Activated CD8-positive, alpha-beta T cell treated with anti-CD3 and anti-CD28 coated beads, Interleukin-2, amount 10 ng/mL, durations not matched to agents 7 days and 5 days (primary cell): Measurements from ENCODE around the gene MACO1. TPM values are rescaled to one million over a fixed set of nuclear protein-coding genes. Genes with fewer than 3 reads are reported as not detected.

ENCODE experiments used
- ATAC-seq: fragments of 150-1000 bp; cut with Tn5 transposase; one replicate; pipeline ENCODE4 v1.10.0; 2021; ENCODE audit warnings: moderate library complexity
- CTCF ChIA-PET: fragments of 350-600 bp; sonication (Branson Sonifier 250); formaldehyde crosslinking; loops from one replicate; lab custom pipeline; 2021; ENCODE audit warnings: antibody characterized with exemption; lab: Charles Lee
- POLR2A ChIA-PET: fragments of 350-600 bp; sonication (Branson Sonifier 250); formaldehyde crosslinking; loops from one replicate; lab custom pipeline; 2021; ENCODE audit warnings: antibody characterized with exemption; lab: Charles Lee
- DNase-seq: peaks from one replicate; pipeline ENCODE4 v3.0.0-alpha.2; 2020
- H3K27ac Mint-ChIP-seq: one replicate; pipeline ENCODE4 v1.8.0; 2021; ENCODE audit warnings: mild to moderate bottlenecking, mixed read lengths
- H3K27me3 Mint-ChIP-seq: one replicate; pipeline ENCODE4 v1.8.0; 2021; ENCODE audit warnings: low read depth, mixed read lengths
- H3K36me3 Mint-ChIP-seq: one replicate; pipeline ENCODE4 v1.8.0; 2021; ENCODE audit warnings: low read depth, mixed read lengths
- H3K4me1 Mint-ChIP-seq: one replicate; pipeline ENCODE4 v1.8.0; 2021; ENCODE audit warnings: low read depth, mixed read lengths
- H3K4me3 Mint-ChIP-seq: one replicate; pipeline ENCODE4 v1.8.0; 2021; ENCODE audit warnings: mild to moderate bottlenecking, mixed read lengths
- H3K9me3 Mint-ChIP-seq: one replicate; pipeline ENCODE4 v1.8.0; 2022; ENCODE audit warnings: mixed read lengths; ENCODE audit not compliant: insufficient read depth
- total RNA-seq, 2 experiments: library from RNA; stranded (reverse); gene quantifications; one replicate each; pipeline ENCODE4 v1.2.3, GENCODE V29; 2021

Gene MACO1
- total RNA-seq, 2 experiments from 2014 or later, result 16.4 to 17.2 TPM

GRCh38 chr1:25428475-25429166 is 2.1 kb upstream of the MACO1 start:
- no peaks in the 10 kb centered on the region for H3K9me3 Mint-ChIP-seq
- H3K4me3 Mint-ChIP-seq, result peak overlapping the region; percentile 44
- peaks cover 25% of the 10 kb centered on the region for H3K4me1 Mint-ChIP-seq
- CTCF ChIA-PET, result interaction anchor here (1.1 to 2.0 kb wide), 6 partner anchors 10 to 92 kb away, joined by 3 to 8 read pairs (median 4); no protein-coding TSS in a partner anchor
- no peak overlapping the region for H3K27ac Mint-ChIP-seq
- DNase-seq, result no peak
- peaks cover 4% of the 10 kb centered on the region for H3K36me3 Mint-ChIP-seq
- H3K27me3 Mint-ChIP-seq, result no peaks in the 10 kb centered on the region
- POLR2A ChIA-PET, result interaction anchor here (0.9 kb wide), 1 partner anchor 196 kb away, joined by 3 read pairs; the partner anchor contains the start of gene SYF2
- ATAC-seq, result no peak

DNA sequence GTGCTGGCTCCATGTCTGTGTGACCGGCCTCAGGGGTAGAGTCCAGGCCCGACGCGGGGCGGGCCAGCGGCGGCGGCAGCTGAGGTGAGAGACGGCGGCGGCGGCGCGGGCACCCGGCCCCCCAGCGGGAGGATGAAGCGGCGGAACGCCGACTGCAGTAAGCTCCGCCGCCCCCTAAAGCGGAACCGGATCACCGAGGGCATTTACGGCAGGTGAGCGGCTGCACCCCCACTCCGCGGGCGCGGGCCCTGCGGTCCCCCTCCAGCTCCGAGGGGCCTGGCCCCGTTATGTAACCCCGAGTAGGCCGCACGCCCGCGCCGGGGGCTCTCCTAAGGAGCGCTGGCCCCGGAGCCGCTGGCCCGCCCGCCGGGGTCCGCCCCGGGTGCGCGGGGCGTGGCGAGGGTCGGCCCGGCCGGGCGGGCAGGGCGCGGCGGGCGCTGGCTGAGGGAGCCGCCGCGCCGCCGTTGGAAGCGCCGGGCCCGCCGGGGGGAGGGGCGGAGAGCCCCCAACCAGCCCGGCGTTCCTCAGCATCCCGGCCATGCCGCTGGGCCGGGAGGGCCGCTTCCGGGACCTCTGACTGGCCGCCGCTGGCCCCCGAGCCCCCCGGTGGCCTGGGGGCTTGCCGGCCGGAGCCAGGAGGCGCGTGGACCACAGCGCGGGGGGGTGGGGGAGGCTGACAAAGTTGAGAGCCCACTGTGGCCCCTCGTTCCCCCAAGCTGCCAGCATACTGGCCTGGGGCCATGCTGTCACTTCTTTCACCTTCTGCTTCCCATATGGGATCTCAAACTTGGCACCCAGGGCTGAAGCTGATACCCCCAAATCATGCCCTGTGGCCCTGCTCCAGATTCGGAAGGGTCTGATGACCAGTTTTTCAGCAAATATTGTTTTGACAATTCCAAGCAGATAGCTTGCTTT is 527 bp downstream of the MACO1 start:
- Mint-ChIP-seq H3K4me3 (peak overlapping the region; percentile 98), H3K9me3 (no peaks in the 10 kb centered on the region), H3K27me3 (no peaks in the 10 kb centered on the region), H3K27ac (peak overlapping the region; percentile 31), H3K4me1 (peaks cover 51% of the 10 kb centered on the region), H3K36me3 (peaks cover 6% of the 10 kb centered on the region)
- DNase-seq (peak; percentile 79), ATAC-seq (peak; percentile 43)
- ChIA-PET POLR2A (interaction anchor here (0.6 to 1.2 kb wide), 6 partner anchors 8 to 1903 kb away, joined by 3 to 5 read pairs (median 4); partner anchors contain the start of gene MTFR1L), CTCF (interaction anchor here (0.8 to 2.0 kb wide), 7 partner anchors 19 to 133 kb away, joined by 3 to 10 read pairs (median 3); no protein-coding TSS in a partner anchor)

GRCh38 chr1:25431955-25432719 is 1.4 kb downstream of the MACO1 start:
- Mint-ChIP-seq H3K27ac (peak overlapping the region; percentile 31), H3K4me1 (peaks cover 59% of the 10 kb centered on the region), H3K27me3 (no peaks in the 10 kb centered on the region), H3K4me3 (peak overlapping the region; percentile 80), H3K9me3 (no peaks in the 10 kb centered on the region), H3K36me3 (peaks cover 11% of the 10 kb centered on the region)
- ChIA-PET POLR2A (interaction anchor here (0.6 to 1.2 kb wide), 5 partner anchors 15 to 1904 kb away, joined by 3 to 5 read pairs (median 3); partner anchors contain the start of gene MTFR1L), CTCF (interaction anchor here (0.6 to 2.0 kb wide), 7 partner anchors 18 to 133 kb away, joined by 3 to 10 read pairs (median 3); no protein-coding TSS in a partner anchor)
- no peak for DNase-seq
- no peak for ATAC-seq

GRCh38 chr1:25432749-25433388 is 2.2 kb downstream of the MACO1 start:
- CTCF ChIA-PET, result interaction anchor here (0.6 to 2.0 kb wide), 2 partner anchors 55 to 111 kb away, joined by 3 to 10 read pairs; no protein-coding TSS in a partner anchor
- Mint-ChIP-seq H3K4me3 (peak overlapping the region; percentile 9), H3K27me3 (no peaks in the 10 kb centered on the region), H3K4me1 (peaks cover 59% of the 10 kb centered on the region), H3K36me3 (peaks cover 11% of the 10 kb centered on the region), H3K27ac (no peak overlapping the region), H3K9me3 (no peaks in the 10 kb centered on the region)
- ATAC-seq (no peak), DNase-seq (no peak)
- POLR2A ChIA-PET, result interaction anchor here (1.1 kb wide), 1 partner anchor 39 kb away, joined by 3 read pairs; no protein-coding TSS in a partner anchor

DNA sequence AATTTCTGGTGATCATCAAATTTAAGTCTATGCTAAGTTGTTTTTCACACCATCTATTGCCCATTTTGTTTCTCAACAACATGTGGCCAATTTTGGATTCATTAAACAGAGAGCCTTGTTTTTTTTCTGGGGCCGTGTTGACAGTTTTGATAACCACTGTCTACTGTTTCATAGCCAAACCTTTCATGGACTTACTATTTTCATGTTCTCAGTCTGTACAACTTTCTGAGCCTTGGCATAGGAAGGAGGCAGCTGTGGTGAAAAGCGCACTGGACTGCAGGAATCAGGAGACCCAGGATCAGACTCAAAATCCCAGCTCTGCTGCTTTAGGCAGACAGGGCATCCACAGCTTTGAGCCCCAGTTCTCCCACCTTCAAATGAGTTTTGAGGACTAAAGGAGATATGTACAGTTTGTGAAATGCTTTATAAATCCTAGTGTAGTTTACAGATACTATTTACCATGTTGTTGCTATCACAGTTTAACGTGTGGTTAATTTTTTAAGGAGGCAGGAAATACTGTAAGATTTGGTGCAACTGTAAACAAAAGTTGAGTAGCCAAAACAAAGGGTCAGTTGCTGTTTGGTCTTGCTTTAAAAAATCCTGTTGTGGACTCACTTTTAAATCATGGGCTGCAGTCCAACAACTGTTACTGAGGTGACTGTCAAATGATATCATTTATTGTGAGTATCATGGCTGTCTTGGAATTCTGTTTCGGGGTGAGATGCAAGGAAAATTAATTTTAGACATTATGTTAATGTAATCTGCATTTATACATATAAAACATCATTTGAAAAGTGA is 2.9 kb downstream of the MACO1 start:
- POLR2A ChIA-PET, result no interaction called here
- H3K4me1 Mint-ChIP-seq, result peaks cover 58% of the 10 kb centered on the region
- H3K36me3 Mint-ChIP-seq, result peaks cover 11% of the 10 kb centered on the region
- ATAC-seq, result no peak
- no peaks in the 10 kb centered on the region for H3K9me3 Mint-ChIP-seq
- H3K27me3 Mint-ChIP-seq, result no peaks in the 10 kb centered on the region
- no peak overlapping the region for H3K4me3 Mint-ChIP-seq
- DNase-seq, result no peak
- no peak overlapping the region for H3K27ac Mint-ChIP-seq
- CTCF ChIA-PET, result interaction anchor here (0.8 to 1.4 kb wide), 2 partner anchors 54 to 56 kb away, joined by 3 read pairs; no protein-coding TSS in a partner anchor

DNA sequence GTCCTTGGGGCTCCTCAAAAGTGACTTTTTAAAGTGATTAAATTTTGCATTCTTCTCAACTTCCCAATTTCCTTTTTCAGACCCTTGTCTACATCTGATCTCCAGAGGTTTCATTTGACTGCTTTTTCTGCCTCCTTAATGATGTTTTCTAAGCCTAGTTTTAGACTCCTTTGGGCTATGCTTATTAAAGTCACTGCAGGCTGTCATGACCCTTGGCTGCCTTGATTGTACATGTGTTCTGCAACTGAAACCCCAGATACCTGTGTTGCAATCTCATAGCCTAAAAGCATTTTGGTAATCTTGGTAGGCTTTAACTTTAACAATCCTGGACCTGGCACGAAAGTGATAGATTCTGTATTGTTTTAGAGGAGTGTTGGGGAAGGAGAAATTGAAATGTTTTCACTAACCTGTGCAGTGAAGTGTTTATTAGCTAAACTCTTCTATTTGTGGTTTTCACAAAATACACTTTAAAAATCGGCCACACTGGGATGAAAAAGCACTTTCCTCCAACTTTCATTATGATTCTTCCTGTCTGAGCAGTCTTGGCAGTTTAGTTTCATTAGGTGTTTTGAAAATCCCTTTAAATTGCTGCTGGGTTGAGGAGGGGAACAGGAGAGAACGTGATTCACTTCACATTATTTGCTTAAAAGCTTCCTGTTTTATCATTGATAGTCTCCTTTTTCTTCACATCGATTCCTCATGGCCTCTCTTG is 4.9 kb downstream of the MACO1 start:
- Mint-ChIP-seq H3K9me3 (no peaks in the 10 kb centered on the region), H3K36me3 (peaks cover 11% of the 10 kb centered on the region), H3K4me3 (peak overlapping the region; percentile 16), H3K4me1 (peaks cover 55% of the 10 kb centered on the region), H3K27ac (peak overlapping the region; percentile 14), H3K27me3 (no peaks in the 10 kb centered on the region)
- DNase-seq (no peak), ATAC-seq (no peak)
- POLR2A ChIA-PET, result no interaction called here
- CTCF ChIA-PET, result interaction anchor here (0.7 to 2.2 kb wide), 6 partner anchors 14 to 131 kb away, joined by 3 to 8 read pairs (median 4); no protein-coding TSS in a partner anchor

GRCh38 chr1:25437672-25438071 is 7.0 kb downstream of the MACO1 start:
- Mint-ChIP-seq H3K36me3 (peaks cover 13% of the 10 kb centered on the region), H3K27me3 (no peaks in the 10 kb centered on the region), H3K9me3 (no peaks in the 10 kb centered on the region), H3K4me1 (peaks cover 45% of the 10 kb centered on the region), H3K4me3 (no peak overlapping the region), H3K27ac (no peak overlapping the region)
- CTCF ChIA-PET, result interaction anchor here (1.0 to 1.2 kb wide), 2 partner anchors 26 to 82 kb away, joined by 3 to 4 read pairs; no protein-coding TSS in a partner anchor
- ATAC-seq, result no peak
- POLR2A ChIA-PET, result no interaction called here
- DNase-seq, result no peak

GRCh38 chr1:25439287-25439686 is 8.6 kb downstream of the MACO1 start:
- Mint-ChIP-seq H3K36me3 (peaks cover 12% of the 10 kb centered on the region), H3K4me1 (peaks cover 35% of the 10 kb centered on the region), H3K27me3 (no peaks in the 10 kb centered on the region), H3K9me3 (no peaks in the 10 kb centered on the region), H3K27ac (no peak overlapping the region), H3K4me3 (no peak overlapping the region)
- ATAC-seq (no peak), DNase-seq (no peak)
- ChIA-PET CTCF (interaction anchor here (1.2 kb wide), 1 partner anchor 49 kb away, joined by 4 read pairs; no protein-coding TSS in a partner anchor), POLR2A (interaction anchor here (1.0 kb wide), 1 partner anchor 8 kb away, joined by 4 read pairs; no protein-coding TSS in a partner anchor)

GRCh38 chr1:25442178-25442577 is 11.5 kb downstream of the MACO1 start:
- H3K36me3 Mint-ChIP-seq, result peaks cover 15% of the 10 kb centered on the region
- no peaks in the 10 kb centered on the region for H3K9me3 Mint-ChIP-seq
- no peaks in the 10 kb centered on the region for H3K27me3 Mint-ChIP-seq
- ATAC-seq (no peak), DNase-seq (no peak)
- no peak overlapping the region for H3K4me3 Mint-ChIP-seq
- peaks cover 19% of the 10 kb centered on the region for H3K4me1 Mint-ChIP-seq
- no peak overlapping the region for H3K27ac Mint-ChIP-seq
- CTCF ChIA-PET, result interaction anchor here (0.6 kb wide), 1 partner anchor 13 kb away, joined by 3 read pairs; no protein-coding TSS in a partner anchor
- POLR2A ChIA-PET, result no interaction called here
